Stimulated activated CD4-positive, alpha-beta T cell treated with anti-CD3 and anti-CD28 coated beads, TNF-alpha, amount 100 ng/mL, for 1 hour (primary cell): ENCODE measurements around the gene NRBF2.

Experiments used
- DNase-seq, 3 donors: peaks; one replicate each; pipeline ENCODE4 v3.0.0-alpha.2; 2020; ENCODE audit warnings: low read depth in 3 of 3, low spot score in 1 of 3

NRBF2 gene

GRCh38 chr10:63157845-63158624 lies 24.9 kb downstream of the NRBF2 start:
- peak in 1 of 3 donors; percentile 11 for DNase-seq

- no peak for DNase-seq
Measured at GRCh38 chr10:63161592-63161991, 28.5 kb downstream of the NRBF2 start.

GRCh38 chr10:63164166-63164623 lies 31.1 kb downstream of the NRBF2 start:
- no peak for DNase-seq

GRCh38 chr10:63165249-63165648 lies 32.1 kb downstream of the NRBF2 start:
- DNase-seq: no peak

- DNase-seq: peak in 1 of 3 donors; percentile 9
Measured at GRCh38 chr10:63166742-63167258, 33.7 kb downstream of the NRBF2 start.

- no peak for DNase-seq
Measured at GRCh38 chr10:63168821-63169462, 35.8 kb downstream of the NRBF2 start.

GRCh38 chr10:63169624-63170023 lies 36.5 kb downstream of the NRBF2 start:
- no peak for DNase-seq

GRCh38 chr10:63171255-63171855 lies 38.2 kb downstream of the NRBF2 start:
- no peak for DNase-seq

GRCh38 chr10:63171926-63172325 lies 38.8 kb downstream of the NRBF2 start:
- no peak for DNase-seq

GRCh38 chr10:63173468-63174232 lies 40.5 kb downstream of the NRBF2 start:
- no peak for DNase-seq

GRCh38 chr10:63175534-63175933 lies 42.4 kb downstream of the NRBF2 start:
- DNase-seq: no peak

GRCh38 chr10:63192826-63193225 lies 59.7 kb downstream of the NRBF2 start:
- no peak for DNase-seq

- no peak for DNase-seq
Measured at GRCh38 chr10:63197344-63198092, 64.4 kb downstream of the NRBF2 start.

- DNase-seq: no peak
Measured at GRCh38 chr10:63199716-63200115, 66.6 kb downstream of the NRBF2 start.

GRCh38 chr10:63200431-63200830 lies 67.3 kb downstream of the NRBF2 start:
- no peak for DNase-seq

- no peak for DNase-seq
Measured at GRCh38 chr10:63201118-63201517, 68.0 kb downstream of the NRBF2 start.
